Type B pancreatic cell (in vitro differentiated cells): ENCODE measurements around the gene SLC35F4. TPM values are rescaled to one million over a fixed set of nuclear protein-coding genes. Genes with fewer than 3 reads are reported as not detected.
A peak's percentile ranks its signal among the peaks of the same experiment; 100 is the strongest.
"Not testable (repeated sequence)": the region's sequence is repeated elsewhere in the genome, so short reads cannot be mapped to it uniquely, and the experiment has no call there.

ENCODE experiments used
- DNase-seq: peaks from one replicate; pipeline ENCODE4 v3.0.0; 2021; ENCODE audit warnings: mixed read lengths; ENCODE audit not compliant: unreplicated experiment; ENCODE audit errors: extremely low spot score
- H3K27ac Mint-ChIP-seq: 2 replicates; pipeline ENCODE4 v1.8.0; 2021; ENCODE audit warnings: mild to moderate bottlenecking, mixed read lengths
- H3K27me3 Mint-ChIP-seq: 2 replicates; pipeline ENCODE4 v1.8.0; 2021; ENCODE audit warnings: mixed read lengths
- H3K36me3 Mint-ChIP-seq: 2 replicates; pipeline ENCODE4 v1.8.0; 2021; ENCODE audit warnings: mixed read lengths
- H3K4me1 Mint-ChIP-seq: one replicate; pipeline ENCODE4 v1.8.0; 2021; ENCODE audit warnings: mixed read lengths; ENCODE audit not compliant: unreplicated experiment
- H3K4me3 Mint-ChIP-seq: 2 replicates; pipeline ENCODE4 v1.8.0; 2021; ENCODE audit warnings: mild to moderate bottlenecking, mixed read lengths
- H3K9me3 Mint-ChIP-seq: 2 replicates; pipeline ENCODE4 v1.8.0; 2021; ENCODE audit warnings: mixed read lengths
- total RNA-seq: library from RNA; stranded (reverse); gene quantifications from 2 replicates; pipeline ENCODE4 v1.2.1, GENCODE V29; 2021; ENCODE audit warnings: low replicate concordance
- TF ChIP-seq, protein P1 (sequence below): fragments of 200-600 bp; sonication (generic); conservative IDR thresholded peaks from 2 replicates; pipeline ENCODE4 v1.5.0; 2021; ENCODE audit warnings: antibody characterized with exemption, mild to moderate bottlenecking

The SLC35F4 gene
- total RNA-seq, 1 donor from 2014 or later: 2.1 TPM

DNA sequence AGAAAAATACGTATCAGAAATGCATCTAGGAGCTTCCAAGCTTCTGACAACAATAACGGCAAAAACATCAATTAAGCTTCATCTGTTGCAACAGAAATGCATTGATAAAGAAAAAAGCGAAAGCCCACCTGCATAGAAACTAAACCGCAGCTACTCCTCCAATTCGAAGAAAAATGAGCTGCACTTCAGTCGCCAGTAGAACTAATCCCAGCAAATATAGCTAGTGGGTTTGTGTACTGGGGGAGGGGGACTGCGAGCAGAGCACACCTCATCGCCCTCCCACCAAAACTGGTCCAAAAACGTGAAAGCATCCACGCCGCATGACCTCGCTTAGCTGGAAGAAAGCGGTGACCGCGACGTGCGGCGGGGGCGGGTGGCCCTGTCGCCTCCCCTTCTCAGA is 1.2 kb downstream of the SLC35F4 start:
- H3K27ac Mint-ChIP-seq: no peak overlapping the region
- no peaks in the 10 kb centered on the region for H3K36me3 Mint-ChIP-seq
- H3K4me1 Mint-ChIP-seq: no peaks in the 10 kb centered on the region
- no peaks in the 10 kb centered on the region for H3K9me3 Mint-ChIP-seq
- peak overlapping the region; percentile 51 for H3K4me3 Mint-ChIP-seq
- TF ChIP-seq, protein P1, sequence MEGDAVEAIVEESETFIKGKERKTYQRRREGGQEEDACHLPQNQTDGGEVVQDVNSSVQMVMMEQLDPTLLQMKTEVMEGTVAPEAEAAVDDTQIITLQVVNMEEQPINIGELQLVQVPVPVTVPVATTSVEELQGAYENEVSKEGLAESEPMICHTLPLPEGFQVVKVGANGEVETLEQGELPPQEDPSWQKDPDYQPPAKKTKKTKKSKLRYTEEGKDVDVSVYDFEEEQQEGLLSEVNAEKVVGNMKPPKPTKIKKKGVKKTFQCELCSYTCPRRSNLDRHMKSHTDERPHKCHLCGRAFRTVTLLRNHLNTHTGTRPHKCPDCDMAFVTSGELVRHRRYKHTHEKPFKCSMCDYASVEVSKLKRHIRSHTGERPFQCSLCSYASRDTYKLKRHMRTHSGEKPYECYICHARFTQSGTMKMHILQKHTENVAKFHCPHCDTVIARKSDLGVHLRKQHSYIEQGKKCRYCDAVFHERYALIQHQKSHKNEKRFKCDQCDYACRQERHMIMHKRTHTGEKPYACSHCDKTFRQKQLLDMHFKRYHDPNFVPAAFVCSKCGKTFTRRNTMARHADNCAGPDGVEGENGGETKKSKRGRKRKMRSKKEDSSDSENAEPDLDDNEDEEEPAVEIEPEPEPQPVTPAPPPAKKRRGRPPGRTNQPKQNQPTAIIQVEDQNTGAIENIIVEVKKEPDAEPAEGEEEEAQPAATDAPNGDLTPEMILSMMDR: no peak
- H3K27me3 Mint-ChIP-seq: peaks cover 58% of the 10 kb centered on the region
- DNase-seq: no peak

DNA sequence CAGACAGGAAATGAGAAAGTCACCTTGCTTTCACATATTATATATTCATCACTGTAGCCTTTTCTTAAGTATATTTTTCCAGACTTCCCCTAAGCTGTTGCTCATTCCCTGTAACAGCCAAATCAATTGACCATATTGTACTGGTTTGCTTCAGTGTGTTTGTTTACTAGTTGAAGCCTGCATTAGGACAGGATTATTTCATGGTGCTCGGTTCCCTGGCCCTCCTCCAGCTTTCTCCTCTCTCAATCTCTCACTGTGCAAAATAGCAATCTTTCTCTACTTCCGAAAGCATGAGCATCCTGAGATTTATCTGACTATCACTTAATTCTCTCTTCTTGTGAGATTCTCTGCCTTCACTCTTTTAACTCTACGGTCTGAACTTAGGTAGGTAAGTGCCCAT is 2.4 kb downstream of the SLC35F4 start:
- H3K9me3 Mint-ChIP-seq: no peaks in the 10 kb centered on the region
- no peak for DNase-seq
- H3K4me3 Mint-ChIP-seq: no peak overlapping the region
- no peaks in the 10 kb centered on the region for H3K36me3 Mint-ChIP-seq
- TF ChIP-seq, protein P1: no peak
- no peak overlapping the region for H3K27ac Mint-ChIP-seq
- H3K4me1 Mint-ChIP-seq: no peaks in the 10 kb centered on the region
- peaks cover 47% of the 10 kb centered on the region for H3K27me3 Mint-ChIP-seq

DNA sequence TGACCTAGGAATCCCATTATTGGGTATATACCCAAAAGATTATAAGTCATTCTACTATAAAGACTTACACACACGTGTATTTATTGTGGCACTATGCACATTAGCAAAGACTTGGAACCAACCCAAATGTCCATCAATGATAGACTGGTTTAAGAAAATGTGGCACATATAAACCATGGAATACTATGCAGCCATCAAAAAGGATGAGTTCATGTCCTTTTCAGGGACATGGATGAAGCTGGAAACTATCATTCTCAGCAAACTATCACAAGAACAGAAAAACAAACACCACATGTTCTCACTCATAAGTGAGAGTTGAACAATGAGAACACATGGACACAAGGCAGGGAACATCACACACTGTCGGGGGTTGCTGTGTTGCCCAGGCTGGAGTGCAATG is 10.2 kb downstream of the SLC35F4 start:
- not testable (repeated sequence) for H3K36me3 Mint-ChIP-seq, H3K4me1 Mint-ChIP-seq, H3K4me3 Mint-ChIP-seq, DNase-seq, H3K27me3 Mint-ChIP-seq, H3K9me3 Mint-ChIP-seq, H3K27ac Mint-ChIP-seq

DNA sequence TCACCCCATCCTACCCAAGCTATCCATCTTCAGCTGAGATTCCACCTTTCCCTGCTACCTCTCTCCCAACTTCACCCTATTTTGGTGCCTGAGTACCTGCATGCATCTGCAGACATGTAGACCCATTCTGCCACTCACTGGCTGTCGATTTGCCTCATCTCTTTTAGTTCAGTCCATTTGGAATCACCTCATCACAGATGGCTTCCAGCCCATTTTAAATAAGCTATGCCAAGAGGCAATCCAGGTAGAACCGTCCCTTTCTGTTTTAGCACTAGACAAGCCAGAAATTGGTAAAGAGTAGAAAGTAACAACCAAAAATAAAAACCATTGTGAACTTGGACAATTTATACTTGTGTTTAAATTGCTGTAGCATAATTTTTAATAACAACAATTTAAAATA is 11.3 kb downstream of the SLC35F4 start:
- Mint-ChIP-seq H3K4me3 (no peak overlapping the region), H3K36me3 (no peaks in the 10 kb centered on the region), H3K4me1 (no peaks in the 10 kb centered on the region), H3K9me3 (no peaks in the 10 kb centered on the region), H3K27me3 (peaks cover 10% of the 10 kb centered on the region), H3K27ac (no peak overlapping the region)
- no peak for DNase-seq
- TF ChIP-seq, protein P1: no peak

- H3K4me3 Mint-ChIP-seq: no peak overlapping the region
These were observed 14.5 kb downstream of the SLC35F4 start for GRCh38 chr14:57851354-57851753.

DNA sequence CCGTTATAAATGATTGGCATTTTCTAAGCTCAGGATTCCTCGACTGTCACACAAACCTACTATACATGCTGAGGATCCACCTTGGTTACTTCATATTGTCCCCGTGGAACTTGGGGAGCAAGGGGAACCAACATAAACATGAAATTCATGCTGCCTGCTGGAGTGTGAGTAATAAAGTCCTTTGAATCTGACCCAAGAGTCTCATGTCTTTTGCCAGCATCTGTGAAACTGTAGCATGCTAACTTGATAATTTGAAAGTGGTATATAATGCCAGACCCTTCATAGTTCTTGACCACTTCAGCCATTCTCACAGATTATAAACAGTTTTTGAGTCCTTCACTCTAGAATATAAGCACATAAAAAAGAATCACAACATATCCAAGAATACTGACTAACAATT is 17.1 kb downstream of the SLC35F4 start:
- TF ChIP-seq, protein P1: no peak
- no peak for DNase-seq
- Mint-ChIP-seq H3K36me3 (no peaks in the 10 kb centered on the region), H3K4me1 (peaks cover 8% of the 10 kb centered on the region), H3K9me3 (no peaks in the 10 kb centered on the region), H3K27me3 (peaks cover 3% of the 10 kb centered on the region), H3K4me3 (no peak overlapping the region), H3K27ac (no peak overlapping the region)

More at GRCh38 chr14:57851354-57851753, 14.5 kb downstream of the SLC35F4 start:
- Mint-ChIP-seq H3K4me1 (peaks cover 8% of the 10 kb centered on the region), H3K27ac (no peak overlapping the region), H3K9me3 (no peaks in the 10 kb centered on the region), H3K27me3 (peaks cover 10% of the 10 kb centered on the region), H3K36me3 (no peaks in the 10 kb centered on the region)
- no peak for DNase-seq
- TF ChIP-seq, protein P1: no peak
